Amygdala (tissue), 56 donors: ENCODE measurements around the gene IKZF5.

Source experiments
- DNase-seq, 56 donors: peaks; one replicate each; lab custom pipeline; 2025; lab: John Stamatoyannopoulos, UW

The IKZF5 gene

GRCh38 chr10:123017421-123018165 lies 9.0 kb upstream of the IKZF5 start:
- no peak for DNase-seq

- DNase-seq = no peak
These were observed 7.6 kb upstream of the IKZF5 start for GRCh38 chr10:123016228-123016627.

GRCh38 chr10:123014772-123015171 lies 6.2 kb upstream of the IKZF5 start:
- DNase-seq = no peak

GRCh38 chr10:123013456-123014419 lies 5.1 kb upstream of the IKZF5 start:
- no peak for DNase-seq

- DNase-seq = no peak
These were observed 3.4 kb upstream of the IKZF5 start for GRCh38 chr10:123011987-123012386.

- DNase-seq = peak in 14 of 56 donors; percentile 5 to 62 (median 46)
These were observed 668 bp upstream of the IKZF5 start for GRCh38 chr10:123009105-123009820.

GRCh38 chr10:123007558-123008354 lies 839 bp downstream of the IKZF5 start:
- peak in 25 of 56 donors; percentile 4 to 54 (median 29) for DNase-seq

GRCh38 chr10:123004298-123004697 lies 4.3 kb downstream of the IKZF5 start:
- no peak for DNase-seq

GRCh38 chr10:123001370-123001769 lies 7.2 kb downstream of the IKZF5 start:
- DNase-seq = no peak

GRCh38 chr10:123000155-123000554 lies 8.4 kb downstream of the IKZF5 start:
- no peak for DNase-seq

GRCh38 chr10:122999347-122999746 lies 9.2 kb downstream of the IKZF5 start:
- DNase-seq = peak in 1 of 56 donors; percentile 14

GRCh38 chr10:122998934-122999333 lies 9.7 kb downstream of the IKZF5 start:
- no peak for DNase-seq

- no peak for DNase-seq
These were observed 10.2 kb downstream of the IKZF5 start for GRCh38 chr10:122998360-122998917.

- no peak for DNase-seq
These were observed 10.7 kb downstream of the IKZF5 start for GRCh38 chr10:122997864-122998263.

GRCh38 chr10:122995936-122996335 lies 12.7 kb downstream of the IKZF5 start:
- no peak for DNase-seq

GRCh38 chr10:122993797-122994336 lies 14.7 kb downstream of the IKZF5 start:
- no peak for DNase-seq

- DNase-seq = no peak
These were observed 16.5 kb downstream of the IKZF5 start for GRCh38 chr10:122992031-122992585.

- DNase-seq = no peak
These were observed 18.3 kb downstream of the IKZF5 start for GRCh38 chr10:122990278-122990677.

GRCh38 chr10:122988501-122988900 lies 20.1 kb downstream of the IKZF5 start:
- no peak for DNase-seq
